ENCODE measurements around the gene XCL1.

DNA sequence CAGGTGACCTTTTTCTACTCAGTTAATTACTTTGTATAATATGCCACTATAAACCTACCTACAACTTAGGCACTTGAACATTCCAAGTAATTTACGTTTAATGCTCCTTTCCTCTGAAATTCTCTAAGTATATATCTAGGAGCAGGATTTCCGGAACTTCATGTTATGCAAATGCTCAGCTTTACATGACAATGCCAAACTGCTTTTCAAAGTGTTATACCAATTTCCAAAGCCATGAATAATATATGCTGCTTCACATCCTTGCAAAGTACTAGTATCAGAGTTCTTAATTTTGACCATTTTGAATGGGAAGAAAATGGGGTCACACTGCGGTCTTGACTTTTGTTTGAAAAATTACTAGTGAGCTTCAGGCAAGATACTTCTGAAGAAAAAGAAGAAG, 5.8 kb upstream of the XCL1 start:
- TF ChIP-seq, protein P1, sequence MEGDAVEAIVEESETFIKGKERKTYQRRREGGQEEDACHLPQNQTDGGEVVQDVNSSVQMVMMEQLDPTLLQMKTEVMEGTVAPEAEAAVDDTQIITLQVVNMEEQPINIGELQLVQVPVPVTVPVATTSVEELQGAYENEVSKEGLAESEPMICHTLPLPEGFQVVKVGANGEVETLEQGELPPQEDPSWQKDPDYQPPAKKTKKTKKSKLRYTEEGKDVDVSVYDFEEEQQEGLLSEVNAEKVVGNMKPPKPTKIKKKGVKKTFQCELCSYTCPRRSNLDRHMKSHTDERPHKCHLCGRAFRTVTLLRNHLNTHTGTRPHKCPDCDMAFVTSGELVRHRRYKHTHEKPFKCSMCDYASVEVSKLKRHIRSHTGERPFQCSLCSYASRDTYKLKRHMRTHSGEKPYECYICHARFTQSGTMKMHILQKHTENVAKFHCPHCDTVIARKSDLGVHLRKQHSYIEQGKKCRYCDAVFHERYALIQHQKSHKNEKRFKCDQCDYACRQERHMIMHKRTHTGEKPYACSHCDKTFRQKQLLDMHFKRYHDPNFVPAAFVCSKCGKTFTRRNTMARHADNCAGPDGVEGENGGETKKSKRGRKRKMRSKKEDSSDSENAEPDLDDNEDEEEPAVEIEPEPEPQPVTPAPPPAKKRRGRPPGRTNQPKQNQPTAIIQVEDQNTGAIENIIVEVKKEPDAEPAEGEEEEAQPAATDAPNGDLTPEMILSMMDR (conservative IDR thresholded peaks at IDR 0.05; ENCODE audit: low read depth, low read length), result no peak
- no peak for TF ChIP-seq EZH2 (IDR thresholded peaks at IDR 0.05; ENCODE audit: borderline replicate concordance, low read depth, low read length, poor library complexity, severe bottlenecking)

Measured in A673 (cell line).